HG03457 (cell line): ENCODE results near the gene PLCD1.

Experiments
- ATAC-seq: cut with Tn5 transposase; IDR thresholded peaks from one replicate; pipeline ENCODE4 v1.9.1; 2021; ENCODE audit warnings: moderate number of reproducible peaks; ENCODE audit not compliant: unreplicated experiment

The PLCD1 gene

GRCh38 chr3:38001456-38002081 lies 27.9 kb downstream of the PLCD1 start:
- ATAC-seq: no peak

GRCh38 chr3:38000965-38001455 lies 28.4 kb downstream of the PLCD1 start:
- no peak for ATAC-seq

- ATAC-seq: no peak
These were observed 29.1 kb downstream of the PLCD1 start for GRCh38 chr3:38000242-38000916.

GRCh38 chr3:37999836-38000235 lies 29.6 kb downstream of the PLCD1 start:
- no peak for ATAC-seq

GRCh38 chr3:37997791-37998370 lies 31.6 kb downstream of the PLCD1 start:
- no peak for ATAC-seq

GRCh38 chr3:37997342-37997741 lies 32.1 kb downstream of the PLCD1 start:
- no peak for ATAC-seq

GRCh38 chr3:37996785-37997301 lies 32.6 kb downstream of the PLCD1 start:
- peak; percentile 49 for ATAC-seq

GRCh38 chr3:37995652-37996641 lies 33.5 kb downstream of the PLCD1 start:
- no peak for ATAC-seq

GRCh38 chr3:37994639-37994972 lies 34.8 kb downstream of the PLCD1 start:
- ATAC-seq: no peak

- peak; percentile 49 for ATAC-seq
These were observed 35.4 kb downstream of the PLCD1 start for GRCh38 chr3:37993820-37994638.

- no peak for ATAC-seq
These were observed 36.0 kb downstream of the PLCD1 start for GRCh38 chr3:37993460-37993819.

GRCh38 chr3:37993067-37993455 lies 36.4 kb downstream of the PLCD1 start:
- no peak for ATAC-seq

GRCh38 chr3:37992271-37993066 lies 37.0 kb downstream of the PLCD1 start:
- no peak for ATAC-seq

GRCh38 chr3:37991823-37992222 lies 37.6 kb downstream of the PLCD1 start:
- ATAC-seq: no peak

- ATAC-seq: no peak
These were observed 38.3 kb downstream of the PLCD1 start for GRCh38 chr3:37991109-37991508.

- no peak for ATAC-seq
These were observed 38.9 kb downstream of the PLCD1 start, which contains the start of gene VILL for GRCh38 chr3:37990527-37990926. TSS of gene VILL (plus strand) at chr3:37990786. CDS start at chr3:37993673, 2,887 bp downstream.

GRCh38 chr3:37989821-37990480 lies 39.5 kb downstream of the PLCD1 start:
- ATAC-seq: no peak

- no peak for ATAC-seq
These were observed 40.4 kb downstream of the PLCD1 start for GRCh38 chr3:37988931-37989525.
